NOMO-1 treated with DMSO at 0.1 percent for 48 hours (cell line): ENCODE data around the gene DENND1A.

Experiments
- DNase-seq: peaks from one replicate; lab custom pipeline; 2025; ENCODE audit not compliant: unreplicated experiment; lab: John Stamatoyannopoulos, UW

DENND1A gene

GRCh38 chr9:123478967-123479602, 450.8 kb downstream of the DENND1A start:
- DNase-seq = no peak

- DNase-seq = no peak
Measured at GRCh38 chr9:123478160-123478559, 451.8 kb downstream of the DENND1A start.

GRCh38 chr9:123475407-123475806, 454.5 kb downstream of the DENND1A start:
- DNase-seq = no peak

- no peak for DNase-seq
Measured at GRCh38 chr9:123472862-123473614, 456.9 kb downstream of the DENND1A start.

- no peak for DNase-seq
Measured at GRCh38 chr9:123471843-123472570, 457.9 kb downstream of the DENND1A start.

- DNase-seq = no peak
Measured at GRCh38 chr9:123470991-123471770, 458.7 kb downstream of the DENND1A start.

- peak; percentile 64 for DNase-seq
Measured at GRCh38 chr9:123470121-123470782, 459.7 kb downstream of the DENND1A start.

- no peak for DNase-seq
Measured at GRCh38 chr9:123469282-123469681, 460.6 kb downstream of the DENND1A start.

GRCh38 chr9:123468541-123468940, 461.4 kb downstream of the DENND1A start:
- DNase-seq = no peak

GRCh38 chr9:123465304-123465703, 464.6 kb downstream of the DENND1A start:
- DNase-seq = no peak

GRCh38 chr9:123460091-123460490, 469.8 kb downstream of the DENND1A start:
- DNase-seq = no peak

- no peak for DNase-seq
Measured at GRCh38 chr9:123457583-123457982, 472.3 kb downstream of the DENND1A start.

GRCh38 chr9:123456011-123456410, 473.9 kb downstream of the DENND1A start:
- no peak for DNase-seq

GRCh38 chr9:123455187-123455586, 474.7 kb downstream of the DENND1A start:
- no peak for DNase-seq

GRCh38 chr9:123454361-123454760, 475.6 kb downstream of the DENND1A start:
- DNase-seq = no peak

- DNase-seq = no peak
Measured at GRCh38 chr9:123453831-123454321, 476.1 kb downstream of the DENND1A start.

GRCh38 chr9:123453076-123453667, 476.8 kb downstream of the DENND1A start:
- DNase-seq = no peak

GRCh38 chr9:123450996-123451395, 478.9 kb downstream of the DENND1A start:
- DNase-seq = no peak

GRCh38 chr9:123450098-123450770, 479.7 kb downstream of the DENND1A start:
- DNase-seq = no peak
